Measurements from ENCODE around the gene ZSCAN2.
"Not testable (repeated sequence)": the region's sequence is repeated elsewhere in the genome, so short reads cannot be mapped to it uniquely, and the experiment has no call there.

ZSCAN2 gene

DNA sequence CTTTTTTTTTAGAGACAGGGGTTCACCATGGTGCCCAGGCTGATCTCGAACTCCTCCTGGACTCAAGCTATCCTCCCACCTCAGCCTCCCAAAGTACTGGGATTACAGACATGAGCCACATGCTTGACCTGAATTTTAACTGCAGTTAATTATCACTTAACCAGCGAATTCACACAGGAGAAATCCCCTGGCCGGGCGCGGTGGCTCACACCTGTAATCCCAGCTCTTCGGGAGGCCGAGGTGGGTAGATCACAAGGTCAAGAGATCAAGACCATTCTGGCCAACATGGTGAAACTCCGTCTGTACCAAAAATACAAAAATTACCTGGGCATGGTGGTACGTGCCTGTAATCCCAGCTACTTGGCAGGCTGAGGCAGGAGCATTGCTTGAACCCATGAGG lies 41.1 kb downstream of the ZSCAN2 start:
- H3K4me3 Mint-ChIP-seq; H3K27me3 Mint-ChIP-seq; H3K9me3 Mint-ChIP-seq (ENCODE audit: low read depth); H3K36me3 Mint-ChIP-seq: not testable (repeated sequence)
- Mint-ChIP-seq H3K4me1 (ENCODE audit: low read depth) (peaks cover 19% of the 10 kb centered on the region), H3K27ac (peak overlapping the region; percentile 11)

DNA sequence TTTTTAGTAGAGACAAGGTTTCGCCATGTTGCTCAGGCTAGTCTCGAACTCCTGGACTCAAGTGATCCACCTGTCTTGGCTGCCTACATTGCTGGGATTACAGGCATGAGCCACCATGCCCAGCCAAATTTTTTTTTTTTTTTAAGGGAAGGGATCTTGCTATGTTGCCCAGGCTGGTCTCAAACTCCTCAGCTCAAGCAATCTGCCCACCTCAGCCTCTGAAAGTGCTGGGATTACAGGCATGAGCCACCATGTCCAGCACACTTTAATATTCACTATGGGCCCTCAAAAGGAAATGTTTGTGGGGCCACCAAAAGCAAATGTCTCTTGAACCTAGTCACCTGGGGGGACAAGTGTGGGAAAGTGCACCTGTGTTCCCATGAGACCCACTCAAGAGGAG lies 41.8 kb downstream of the ZSCAN2 start:
- not testable (repeated sequence) for H3K9me3 Mint-ChIP-seq (ENCODE audit: low read depth); H3K27me3 Mint-ChIP-seq; H3K4me3 Mint-ChIP-seq; H3K27ac Mint-ChIP-seq; H3K36me3 Mint-ChIP-seq
- H3K4me1 Mint-ChIP-seq (ENCODE audit: low read depth), result peaks cover 19% of the 10 kb centered on the region

DNA sequence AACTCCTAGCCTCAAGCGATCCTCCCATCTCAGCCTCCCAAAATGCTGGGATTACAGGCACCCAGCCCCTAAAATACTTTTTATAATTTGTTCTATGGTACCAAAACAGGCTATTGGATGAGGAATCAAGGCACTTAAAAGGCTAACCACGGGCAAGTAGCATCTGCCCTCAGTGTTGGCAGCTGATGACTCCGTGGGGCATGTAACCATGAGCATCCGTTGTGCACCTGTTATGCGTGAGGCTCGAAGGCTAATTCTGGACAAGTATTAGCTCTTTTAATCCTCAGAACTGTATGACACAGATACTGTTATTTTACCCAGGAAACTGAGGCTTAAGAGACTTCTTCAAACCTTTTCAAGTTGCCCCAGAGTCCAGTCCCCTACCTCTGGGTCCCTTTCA lies 43.0 kb downstream of the ZSCAN2 start:
- no peaks in the 10 kb centered on the region for H3K27me3 Mint-ChIP-seq
- peaks cover 10% of the 10 kb centered on the region for H3K36me3 Mint-ChIP-seq
- no peak overlapping the region for H3K4me3 Mint-ChIP-seq
- H3K9me3 Mint-ChIP-seq (ENCODE audit: low read depth), result no peaks in the 10 kb centered on the region
- peak overlapping the region; percentile 50 for H3K27ac Mint-ChIP-seq
- H3K4me1 Mint-ChIP-seq (ENCODE audit: low read depth), result peaks cover 15% of the 10 kb centered on the region

DNA sequence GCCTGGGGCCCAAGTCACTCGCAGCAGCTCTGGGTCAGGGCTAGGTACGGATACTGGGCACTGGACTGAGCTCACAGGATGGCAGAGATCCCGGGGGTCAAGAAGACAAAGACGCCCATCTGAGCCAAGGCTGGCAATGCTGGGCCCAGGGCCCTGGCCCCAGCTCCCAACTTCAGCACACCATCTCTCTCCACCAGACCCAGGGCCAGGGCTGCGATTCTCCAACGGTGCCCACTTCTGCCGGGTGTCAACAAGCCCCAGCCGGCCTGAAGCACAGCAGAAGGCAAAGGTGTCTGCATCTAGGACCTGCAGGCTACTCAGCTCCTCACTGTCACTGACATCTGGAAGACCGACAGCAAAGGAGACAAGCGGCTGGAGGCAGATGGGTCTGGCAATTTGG lies 44.7 kb downstream of the ZSCAN2 start:
- Mint-ChIP-seq H3K4me1 (ENCODE audit: low read depth) (peaks cover 16% of the 10 kb centered on the region), H3K9me3 (ENCODE audit: low read depth) (no peaks in the 10 kb centered on the region), H3K36me3 (peaks cover 10% of the 10 kb centered on the region), H3K4me3 (no peak overlapping the region), H3K27me3 (no peaks in the 10 kb centered on the region), H3K27ac (no peak overlapping the region)

DNA sequence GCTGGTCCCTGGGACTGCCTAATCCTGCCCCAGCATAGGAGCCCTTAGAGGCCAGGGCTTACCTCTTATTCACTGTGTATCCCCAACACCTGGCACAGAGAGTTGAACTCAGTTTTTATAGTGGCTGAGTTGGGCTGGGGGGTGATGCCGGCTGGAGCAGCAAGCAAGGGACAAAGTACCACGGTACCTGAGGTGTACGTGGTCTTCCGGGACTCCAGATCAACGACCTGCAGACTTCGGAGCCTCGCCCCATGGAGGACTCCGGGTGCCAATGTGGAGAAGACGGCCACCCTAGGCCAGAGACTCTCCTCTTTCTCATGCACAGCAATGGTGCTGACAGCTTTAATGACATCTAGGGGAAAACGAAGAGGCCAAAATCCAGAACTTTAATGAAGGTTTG lies 45.2 kb downstream of the ZSCAN2 start:
- Mint-ChIP-seq H3K9me3 (ENCODE audit: low read depth) (no peaks in the 10 kb centered on the region), H3K36me3 (peaks cover 8% of the 10 kb centered on the region), H3K27ac (no peak overlapping the region), H3K27me3 (no peaks in the 10 kb centered on the region), H3K4me1 (ENCODE audit: low read depth) (peaks cover 12% of the 10 kb centered on the region), H3K4me3 (no peak overlapping the region)

DNA sequence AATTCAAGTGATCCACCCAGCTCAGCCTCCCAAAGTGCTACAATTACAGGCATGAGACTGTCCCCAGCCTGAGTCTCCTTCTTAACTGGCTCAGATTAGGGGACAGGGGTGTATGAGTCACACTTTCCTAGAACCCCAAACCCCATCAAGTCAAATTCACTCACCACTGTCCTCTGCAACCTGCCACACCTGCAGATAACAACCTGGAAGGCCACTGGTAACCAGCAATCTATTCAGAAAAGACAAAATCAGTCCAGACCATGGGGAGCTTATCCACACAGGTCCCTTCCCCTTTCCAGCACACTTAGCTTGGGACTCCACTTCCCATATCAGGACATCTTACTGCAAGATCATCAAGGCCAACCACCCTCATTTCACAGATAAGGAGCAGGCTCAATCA lies 46.9 kb downstream of the ZSCAN2 start:
- peaks cover 14% of the 10 kb centered on the region for H3K36me3 Mint-ChIP-seq
- H3K4me1 Mint-ChIP-seq (ENCODE audit: low read depth), result peaks cover 21% of the 10 kb centered on the region
- H3K27me3 Mint-ChIP-seq, result no peaks in the 10 kb centered on the region
- H3K4me3 Mint-ChIP-seq, result no peak overlapping the region
- no peaks in the 10 kb centered on the region for H3K9me3 Mint-ChIP-seq (ENCODE audit: low read depth)
- H3K27ac Mint-ChIP-seq, result peak overlapping the region; percentile 87

DNA sequence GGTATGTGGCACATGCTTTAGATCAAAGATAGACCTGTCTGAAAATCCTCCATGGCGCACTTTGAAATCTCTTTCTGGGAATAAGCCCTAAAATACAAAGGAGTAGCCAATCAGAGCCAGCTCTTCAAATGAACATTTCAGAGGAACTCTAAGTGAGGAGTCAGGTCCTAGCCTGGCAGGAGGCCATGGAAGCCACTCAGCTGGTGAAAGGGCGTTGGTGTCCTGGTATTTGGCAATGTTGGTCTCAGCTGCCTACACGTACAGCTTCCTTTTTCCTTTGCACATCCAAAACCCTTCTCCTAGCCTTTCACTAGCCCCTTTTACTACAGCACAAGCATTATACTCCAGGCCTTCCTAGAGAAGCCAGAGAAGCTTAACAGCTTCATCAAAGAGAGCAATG lies 47.7 kb downstream of the ZSCAN2 start:
- Mint-ChIP-seq H3K27me3 (no peaks in the 10 kb centered on the region), H3K4me1 (ENCODE audit: low read depth) (peaks cover 25% of the 10 kb centered on the region), H3K4me3 (no peak overlapping the region), H3K36me3 (peaks cover 12% of the 10 kb centered on the region), H3K27ac (peak overlapping the region; percentile 87), H3K9me3 (ENCODE audit: low read depth) (no peaks in the 10 kb centered on the region)

DNA sequence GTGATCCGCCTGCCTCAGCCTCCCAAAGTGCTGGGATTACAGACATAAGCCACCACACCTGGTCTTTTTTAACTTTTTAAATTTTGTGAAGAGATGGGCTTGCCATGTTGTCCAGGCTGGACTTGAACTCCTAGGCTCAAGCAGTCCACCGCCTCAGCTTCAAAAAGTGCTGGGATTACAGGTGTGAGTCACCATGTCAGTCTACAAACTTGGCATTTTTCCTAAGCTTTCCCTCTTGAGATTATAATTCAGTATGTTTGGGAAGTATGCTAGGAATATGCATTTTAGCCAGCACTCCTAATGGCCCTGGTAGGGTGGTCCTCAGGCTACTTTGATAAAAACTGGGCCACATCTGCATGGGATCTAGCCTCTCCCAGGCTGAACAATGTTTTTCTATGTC lies 48.9 kb downstream of the ZSCAN2 start:
- H3K27ac Mint-ChIP-seq, result peak overlapping the region; percentile 68
- no peaks in the 10 kb centered on the region for H3K27me3 Mint-ChIP-seq
- H3K4me3 Mint-ChIP-seq, result no peak overlapping the region
- peaks cover 12% of the 10 kb centered on the region for H3K36me3 Mint-ChIP-seq
- H3K9me3 Mint-ChIP-seq (ENCODE audit: low read depth), result no peaks in the 10 kb centered on the region
- H3K4me1 Mint-ChIP-seq (ENCODE audit: low read depth), result peaks cover 28% of the 10 kb centered on the region

DNA sequence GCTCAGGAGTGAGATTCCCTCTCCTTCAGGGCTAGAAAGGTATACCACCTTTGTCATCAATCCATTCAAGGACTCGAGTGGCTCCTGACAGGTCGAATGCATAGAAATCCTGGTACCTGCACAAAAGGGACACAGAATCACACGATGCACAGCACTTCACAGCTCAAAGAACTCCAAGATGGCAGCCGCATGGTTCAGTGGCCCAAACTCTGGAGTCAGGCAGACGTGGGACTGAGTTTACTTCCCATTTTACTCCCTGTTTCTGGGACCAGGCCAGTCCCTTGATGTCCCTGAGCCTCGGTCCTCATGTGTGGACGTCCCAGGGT lies 52.7 kb downstream of the ZSCAN2 start:
- H3K4me3 Mint-ChIP-seq, result peak overlapping the region; percentile 96
- H3K36me3 Mint-ChIP-seq, result peaks cover 6% of the 10 kb centered on the region
- H3K27me3 Mint-ChIP-seq, result no peaks in the 10 kb centered on the region
- H3K27ac Mint-ChIP-seq, result peak overlapping the region; percentile 93
- peaks cover 35% of the 10 kb centered on the region for H3K4me1 Mint-ChIP-seq (ENCODE audit: low read depth)
- H3K9me3 Mint-ChIP-seq (ENCODE audit: low read depth), result no peaks in the 10 kb centered on the region

DNA sequence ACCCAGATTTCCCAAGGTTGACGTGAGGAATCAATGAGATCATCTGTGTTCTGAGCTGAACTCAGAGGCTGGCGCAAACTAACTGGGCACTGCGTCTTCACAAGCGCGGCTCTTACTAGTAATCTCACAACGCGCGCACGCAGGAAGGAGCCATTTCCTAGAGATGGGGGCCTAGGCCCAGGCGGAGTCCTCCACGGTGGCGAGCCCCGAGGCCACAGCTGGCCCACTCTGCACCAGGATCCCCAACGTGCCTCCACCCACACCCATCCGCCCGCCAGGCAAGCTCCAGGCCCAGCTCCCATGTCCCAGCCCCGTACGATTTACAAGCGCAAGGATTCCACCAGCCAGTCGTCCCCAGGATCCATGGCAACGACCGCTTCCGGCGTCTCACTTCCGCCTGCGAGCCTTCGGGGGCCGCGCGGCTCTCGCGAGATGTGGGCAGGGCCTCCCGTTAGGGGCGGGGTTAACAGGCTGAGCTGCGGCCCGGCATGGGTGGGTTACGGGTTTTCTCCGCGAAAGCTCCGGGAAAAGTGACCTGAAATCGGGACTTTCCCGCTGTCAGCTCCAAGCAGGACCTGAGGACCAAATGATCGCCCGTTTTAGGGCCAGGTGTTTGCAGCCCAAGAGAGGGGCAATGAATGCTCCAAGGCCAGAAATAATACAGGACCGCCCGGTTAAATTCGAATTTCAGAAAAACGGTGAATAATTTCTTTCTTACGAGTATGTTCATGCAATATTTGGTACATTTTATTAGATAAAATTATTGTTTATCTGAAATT lies 53.3 kb downstream of the ZSCAN2 start, which contains the start of gene WDR73:
Gene WDR73, minus strand, starts transcription at position 374 of the 779 bp plus-strand sequence. Its CDS starts 9 bp downstream, at position 365.
- Mint-ChIP-seq H3K9me3 (ENCODE audit: low read depth) (no peaks in the 10 kb centered on the region), H3K4me3 (peak within 1 kb of the TSS; percentile 96), H3K4me1 (ENCODE audit: low read depth) (peaks cover 38% of the 10 kb centered on the region)

DNA sequence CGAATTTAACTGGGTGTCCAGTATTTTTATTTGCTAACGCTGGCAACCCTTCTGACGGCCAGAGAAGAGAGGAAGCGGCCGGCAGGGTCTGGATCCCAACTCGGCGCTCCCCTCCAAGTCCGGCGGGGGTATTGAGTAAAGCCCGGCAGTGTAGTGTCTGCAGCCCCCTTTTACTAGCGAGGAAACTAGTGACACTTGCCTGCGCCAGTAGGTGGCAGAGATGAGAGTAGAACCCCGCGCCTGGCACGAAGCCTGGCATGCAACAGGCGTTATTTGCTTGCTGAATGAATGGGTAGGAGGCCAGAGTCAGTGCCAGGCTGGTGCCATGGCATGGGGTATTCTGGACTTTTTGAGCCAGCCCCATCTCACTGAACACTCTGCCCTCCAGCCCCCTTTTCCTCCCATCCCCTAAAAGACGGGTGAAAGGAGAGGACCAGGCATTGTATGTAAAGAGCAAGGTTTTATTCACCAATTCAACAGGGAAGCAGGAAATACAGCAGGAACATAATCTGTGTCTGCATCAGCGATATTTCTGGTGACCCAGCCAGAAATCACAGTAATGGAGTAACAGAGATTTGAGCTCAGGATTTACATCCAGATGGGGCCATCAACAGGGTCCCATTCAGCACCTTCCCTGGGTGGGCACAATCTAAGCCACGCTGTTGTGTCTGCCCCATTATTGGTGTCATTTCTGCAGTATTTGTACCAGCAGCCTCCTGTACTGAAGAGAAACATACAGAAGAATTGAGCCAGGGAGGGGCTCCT lies 54.1 kb downstream of the ZSCAN2 start:
- no peaks in the 10 kb centered on the region for H3K27me3 Mint-ChIP-seq
- peak overlapping the region; percentile 96 for H3K4me3 Mint-ChIP-seq
- H3K27ac Mint-ChIP-seq, result peak overlapping the region; percentile 93
- peaks cover 39% of the 10 kb centered on the region for H3K4me1 Mint-ChIP-seq (ENCODE audit: low read depth)
- H3K9me3 Mint-ChIP-seq (ENCODE audit: low read depth), result no peaks in the 10 kb centered on the region
- peaks cover 6% of the 10 kb centered on the region for H3K36me3 Mint-ChIP-seq

More for the DNA sequence above, 53.3 kb downstream of the ZSCAN2 start, which contains the start of gene WDR73:
- H3K36me3 Mint-ChIP-seq, result peaks cover 6% of the 10 kb centered on the region
- peak within 1 kb of the TSS; percentile 93 for H3K27ac Mint-ChIP-seq
- H3K27me3 Mint-ChIP-seq, result no peaks in the 10 kb centered on the region

DNA sequence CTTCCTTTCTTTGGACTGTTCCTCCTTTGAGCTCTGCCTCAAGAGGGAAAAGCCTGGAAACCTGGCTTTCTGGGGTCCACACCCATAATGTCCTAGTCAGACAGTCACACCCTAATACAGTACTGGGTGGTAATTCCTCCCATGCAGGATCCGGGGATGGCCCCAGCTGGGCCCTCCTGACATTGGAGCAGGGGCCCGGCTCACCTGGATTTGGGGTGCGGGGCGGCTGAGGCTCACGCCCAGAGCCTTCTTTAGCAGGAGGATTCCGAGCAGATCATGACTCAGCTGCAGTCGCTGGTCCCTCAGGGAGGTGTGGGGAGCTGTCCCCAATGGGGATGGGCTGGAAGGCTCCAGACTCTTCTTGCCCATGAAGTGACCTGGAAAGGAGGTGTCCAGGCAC lies 56.2 kb downstream of the ZSCAN2 start:
- Mint-ChIP-seq H3K9me3 (ENCODE audit: low read depth) (no peaks in the 10 kb centered on the region), H3K27ac (no peak overlapping the region), H3K4me3 (peak overlapping the region; percentile 78), H3K4me1 (ENCODE audit: low read depth) (peaks cover 33% of the 10 kb centered on the region), H3K27me3 (no peaks in the 10 kb centered on the region), H3K36me3 (peaks cover 3% of the 10 kb centered on the region)

DNA sequence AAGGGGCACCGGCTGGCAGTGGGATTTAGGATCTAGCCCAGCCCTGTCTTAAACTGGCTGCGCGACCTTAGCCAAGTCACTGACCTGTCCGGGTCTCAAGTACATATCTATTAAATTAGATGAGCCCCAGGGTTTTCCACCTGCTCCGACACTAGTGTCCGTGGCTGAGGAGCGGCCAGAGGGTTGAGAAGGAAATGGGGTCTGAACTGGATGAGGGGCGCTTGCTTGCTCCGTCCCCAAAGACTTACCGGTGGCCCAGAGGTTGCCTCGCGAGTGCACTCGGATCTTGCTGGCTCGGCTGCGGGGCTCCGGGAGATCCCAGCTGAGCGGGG lies 56.9 kb downstream of the ZSCAN2 start:
- Mint-ChIP-seq H3K9me3 (ENCODE audit: low read depth) (no peaks in the 10 kb centered on the region), H3K27ac (peak overlapping the region; percentile 58), H3K4me1 (ENCODE audit: low read depth) (peaks cover 28% of the 10 kb centered on the region)

DNA sequence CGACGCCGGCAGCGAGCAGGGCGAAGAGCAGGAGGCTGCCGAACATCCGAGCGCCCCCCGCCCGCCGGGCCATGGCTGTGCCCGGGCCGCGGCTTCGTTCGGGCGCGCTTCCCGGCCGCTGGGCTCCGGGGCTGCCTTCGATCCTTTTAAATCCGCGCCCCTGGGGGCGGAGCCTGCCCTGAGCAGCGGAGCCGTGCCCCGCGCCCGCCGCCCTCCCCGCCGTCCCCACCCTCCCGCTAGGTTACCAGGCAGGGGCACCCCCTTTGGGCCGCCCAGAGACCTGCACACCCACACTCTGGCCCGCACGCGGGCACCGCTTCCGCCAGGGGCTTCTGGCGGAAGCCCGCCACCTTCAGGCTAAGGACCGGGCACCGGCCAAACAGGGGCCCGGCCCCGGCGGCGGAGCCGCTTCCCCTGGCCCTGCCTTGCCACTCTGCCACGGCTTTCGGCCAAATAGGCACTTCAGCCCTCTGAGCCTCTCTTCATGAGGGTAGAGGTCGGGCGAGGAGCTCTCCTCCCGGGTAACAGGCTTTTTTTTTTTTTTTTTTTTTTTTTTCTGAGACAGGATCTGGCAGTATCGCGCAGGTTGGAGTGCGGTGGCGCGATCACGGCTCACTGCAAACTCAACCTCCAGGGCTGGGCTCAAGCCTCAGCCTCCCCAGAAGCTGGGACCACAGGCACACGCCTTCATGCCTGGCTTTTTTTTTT lies 57.4 kb downstream of the ZSCAN2 start, which contains the start of gene NMB:
Gene NMB, minus strand, starts transcription at position 120 of the 708 bp plus-strand sequence. Its CDS starts 47 bp downstream, at position 73.
- H3K27ac Mint-ChIP-seq, result peak within 1 kb of the TSS; percentile 78
- H3K9me3 Mint-ChIP-seq (ENCODE audit: low read depth), result no peaks in the 10 kb centered on the region
- H3K4me1 Mint-ChIP-seq (ENCODE audit: low read depth), result peaks cover 26% of the 10 kb centered on the region
- H3K27me3 Mint-ChIP-seq, result no peaks in the 10 kb centered on the region
- no peaks in the 10 kb centered on the region for H3K36me3 Mint-ChIP-seq
- peak within 1 kb of the TSS; percentile 80 for H3K4me3 Mint-ChIP-seq

More for the DNA sequence above, 56.9 kb downstream of the ZSCAN2 start:
- Mint-ChIP-seq H3K36me3 (no peaks in the 10 kb centered on the region), H3K27me3 (no peaks in the 10 kb centered on the region), H3K4me3 (peak overlapping the region; percentile 78)

Data from activated naive CD8-positive, alpha-beta T cell (primary cell).